Psoas muscle (tissue), 8 donors: Measurements from ENCODE around the gene RDX. TPM values are rescaled to one million over a fixed set of nuclear protein-coding genes. Genes with fewer than 3 reads are reported as not detected.
"Not testable (repeated sequence)": the region's sequence is repeated elsewhere in the genome, so short reads cannot be mapped to it uniquely, and the experiment has no call there.

Experiments used
- ATAC-seq, 4 donors: fragments of 200-7000 bp; cut with Tn5 transposase; one replicate each; pipeline ENCODE4 v1.9.1; 2020; ENCODE audit warnings: moderate library complexity in 3 of 4, mild to moderate bottlenecking in 2 of 4
- DNase-seq, 2 donors: peaks; one replicate each; pipeline ENCODE4 v3.0.0-alpha.2; 2020
- H3K27ac ChIP-seq: fragments of 200-600 bp; one replicate; pipeline ENCODE4 v1.8.0; 2022
- H3K27me3 ChIP-seq, 3 donors: fragments of 200-600 bp in 1 of 3; one replicate each; pipeline versions ENCODE4 v1.6.1 to v1.8.0; 2013 to 2022; ENCODE audit warnings: low read length in 2 of 3, mild to moderate bottlenecking in 2 of 3, moderate library complexity in 1 of 3; ENCODE audit not compliant: insufficient read depth in 3 of 3
- H3K36me3 ChIP-seq, 2 donors: fragments of 200-600 bp in 1 of 2; one replicate each; pipeline versions ENCODE4 v1.6.1 to v1.8.0; 2013 to 2022; ENCODE audit warnings: low read depth in 1 of 2, mild to moderate bottlenecking in 1 of 2, moderate library complexity in 1 of 2; ENCODE audit not compliant: insufficient read depth in 1 of 2
- H3K4me1 ChIP-seq: fragments of 200-600 bp; one replicate; pipeline ENCODE4 v1.8.0; 2022
- H3K4me3 ChIP-seq: fragments of 200-600 bp; one replicate; pipeline ENCODE4 v1.8.0; 2022; ENCODE audit warnings: mild to moderate bottlenecking
- H3K9me3 ChIP-seq: fragments of 200-600 bp; one replicate; pipeline ENCODE4 v1.8.0; 2022
- CTCF ChIP-seq: fragments of 200-600 bp; IDR thresholded peaks from one replicate; pipeline ENCODE4 v1.8.0; 2022; ENCODE audit warnings: antibody characterized with exemption
- WGBS, 3 donors: extraction: QIAGEN DNeasy Blood & Tissue Kit; methylation state at CpG; one replicate each; pipeline versions ENCODE4 v1.1.6 to v1.1.7; 2013; 5-methylcytosine and 5-hydroxymethylcytosine counted together
- intact Hi-C, 2 donors: fragments of 100-400 bp; cut with DNase I; formaldehyde crosslinking; loops; one replicate each; pipeline versions ENCODE4 v1.11.0 to v1.14.2; 2022
- polyA plus RNA-seq, 3 donors: library from polyadenylated mRNA; stranded (reverse); fragments of 200-250 nt; gene quantifications; one replicate each; pipeline ENCODE4 v1.2.3, GENCODE V29; 2013
- total RNA-seq, 4 donors: library from RNA; stranded (reverse); fragmentation: NEBNext Ultra II Directional in 2 of 4; extraction: Animal tissue kit (Norgen Biotek cat#: 25700) in 2 of 4; gene quantifications; one replicate each; pipeline versions ENCODE4 v1.2.1 to v1.2.4, GENCODE V29; 2021 to 2023
- donor health status: healthy with polysubstance abuse.
- donor health status: DM: no; HTN: no; CAD: no; lungs with moderate emphysema.
- donor health status: Bipolar disorder and iron deficiency.
- donor health status: healthy.
- donor health status: DM: yes; HTN: yes; CAD: no.
- donor health status: DM: no; HTN: no; CAD: no.
- donor health status: DM: no; HTN: no; CAD: no.
- donor health status: DM: yes; HTN: yes; CAD: no.

RDX gene
- total and polyA plus RNA-seq, 7 donors = 27.8 to 206 (median 115) TPM

- H3K4me3 ChIP-seq = peak overlapping the region; percentile 97
- H3K27me3 ChIP-seq = no peaks in the 10 kb centered on the region
- peak overlapping the region; percentile 98 for H3K27ac ChIP-seq
- no peak for TF ChIP-seq CTCF
- ATAC-seq (no peak), DNase-seq (no peak)
- no peaks in the 10 kb centered on the region for H3K36me3 ChIP-seq
- 48 to 62% (median 59%) methylated on average over 6 of the region's 6 CpGs for WGBS, 3 donors
- peaks cover 34% of the 10 kb centered on the region for H3K4me1 ChIP-seq
- H3K9me3 ChIP-seq = no peaks in the 10 kb centered on the region
- intact Hi-C loops = loop anchor here in 1 of 2 donors (5.0 to 10.0 kb wide), 2 partner anchors 37 to 130 kb away; partner anchors contain the start of gene FDX1
These were observed 1.9 kb downstream of the RDX start for GRCh38 chr11:110294509-110294908.

- peak overlapping the region; percentile 97 for H3K4me3 ChIP-seq
- intact Hi-C loops = loop anchor here in 1 of 2 donors (5.0 to 10.0 kb wide), 2 partner anchors 36 to 131 kb away; partner anchors contain the start of gene FDX1
- DNase-seq = no peak
- no peaks in the 10 kb centered on the region for H3K27me3 ChIP-seq
- WGBS, 3 donors = 65 to 74% (median 67%) methylated on average over 4 of the region's 4 CpGs
- no peak overlapping the region for H3K27ac ChIP-seq
- no peaks in the 10 kb centered on the region for H3K36me3 ChIP-seq
- H3K4me1 ChIP-seq = peaks cover 40% of the 10 kb centered on the region
- TF ChIP-seq CTCF = no peak
- H3K9me3 ChIP-seq = no peaks in the 10 kb centered on the region
- ATAC-seq = no peak
These were observed 3.0 kb downstream of the RDX start for GRCh38 chr11:110293389-110293788.

- H3K27me3 ChIP-seq, H3K36me3 ChIP-seq, H3K9me3 ChIP-seq, H3K4me3 ChIP-seq, DNase-seq, H3K27ac ChIP-seq, ATAC-seq: not testable (repeated sequence)
- intact Hi-C loops = loop anchor here in 1 of 2 donors (5.0 to 10.0 kb wide), 2 partner anchors 35 to 133 kb away; partner anchors contain the start of gene FDX1
- peaks cover 44% of the 10 kb centered on the region for H3K4me1 ChIP-seq
- 66 to 86% (median 69%) methylated on average over 4 of the region's 4 CpGs for WGBS, 3 donors
These were observed 4.3 kb downstream of the RDX start for GRCh38 chr11:110292146-110292545.

GRCh38 chr11:110290591-110291334, 5.7 kb downstream of the RDX start:
- WGBS, 3 donors = 96 to 98% (median 97%) methylated on average over 7 of the region's 7 CpGs
- Histone ChIP-seq H3K9me3 (no peaks in the 10 kb centered on the region), H3K36me3 (no peaks in the 10 kb centered on the region), H3K4me1 (peaks cover 51% of the 10 kb centered on the region), H3K4me3 (no peak overlapping the region), H3K27ac (no peak overlapping the region), H3K27me3 (no peaks in the 10 kb centered on the region)
- intact Hi-C loops = loop anchor here in 1 of 2 donors (5.0 to 10.0 kb wide), 2 partner anchors 33 to 134 kb away; partner anchors contain the start of gene FDX1
- ATAC-seq = no peak
- no peak for TF ChIP-seq CTCF
- no peak for DNase-seq

GRCh38 chr11:110289472-110289871, 6.9 kb downstream of the RDX start:
- DNase-seq (no peak), ATAC-seq (peak in 1 of 4 donors; percentile 11)
- H3K36me3 ChIP-seq = no peaks in the 10 kb centered on the region
- 82 to 94% (median 82%) methylated on average over 10 of the region's 10 CpGs for WGBS, 3 donors
- no peaks in the 10 kb centered on the region for H3K27me3 ChIP-seq
- no peaks in the 10 kb centered on the region for H3K9me3 ChIP-seq
- intact Hi-C loops = no loop called here
- H3K27ac ChIP-seq = no peak overlapping the region
- H3K4me1 ChIP-seq = peaks cover 45% of the 10 kb centered on the region
- no peak overlapping the region for H3K4me3 ChIP-seq
- TF ChIP-seq CTCF = no peak
